ENCODE data around the gene AJM1.
"Not testable (repeated sequence)": the region's sequence is repeated elsewhere in the genome, so short reads cannot be mapped to it uniquely, and the experiment has no call there.

AJM1 gene

GRCh38 chr9:136867480-136867879, 25.2 kb downstream of the AJM1 start:
- DNase-seq (ENCODE audit: low read depth in 3 of 3, low spot score in 1 of 3): no peak

GRCh38 chr9:136867917-136868316, 25.6 kb downstream of the AJM1 start:
- no peak for DNase-seq (ENCODE audit: low read depth in 3 of 3, low spot score in 1 of 3)

GRCh38 chr9:136868644-136869043, 26.4 kb downstream of the AJM1 start:
- no peak for DNase-seq (ENCODE audit: low read depth in 3 of 3, low spot score in 1 of 3)

GRCh38 chr9:136869611-136870010, 27.3 kb downstream of the AJM1 start:
- not testable (repeated sequence) for DNase-seq (ENCODE audit: low read depth in 3 of 3, low spot score in 1 of 3)

- no peak for DNase-seq (ENCODE audit: low read depth in 3 of 3, low spot score in 1 of 3)
Measured at GRCh38 chr9:136875155-136875554, 32.9 kb downstream of the AJM1 start.

- no peak for DNase-seq (ENCODE audit: low read depth in 3 of 3, low spot score in 1 of 3)
Measured at GRCh38 chr9:136876476-136876875, 34.2 kb downstream of the AJM1 start.

GRCh38 chr9:136880651-136881050, 38.4 kb downstream of the AJM1 start:
- no peak for DNase-seq (ENCODE audit: low read depth in 3 of 3, low spot score in 1 of 3)

- peak in 1 of 3 donors; percentile 41 for DNase-seq (ENCODE audit: low read depth in 3 of 3, low spot score in 1 of 3)
Measured at GRCh38 chr9:136881691-136882108, 39.4 kb downstream of the AJM1 start.

- peak; percentile 80 to 88 (median 86) for DNase-seq (ENCODE audit: low read depth in 3 of 3, low spot score in 1 of 3)
Measured at GRCh38 chr9:136882109-136882946, 40.0 kb downstream of the AJM1 start.

- DNase-seq (ENCODE audit: low read depth in 3 of 3, low spot score in 1 of 3): not testable (repeated sequence)
Measured at GRCh38 chr9:136882947-136883283, 40.6 kb downstream of the AJM1 start.

- DNase-seq (ENCODE audit: low read depth in 3 of 3, low spot score in 1 of 3): not testable (repeated sequence)
Measured at GRCh38 chr9:136883670-136884069, 41.4 kb downstream of the AJM1 start.

GRCh38 chr9:136885950-136886578, 43.8 kb downstream of the AJM1 start, which contains the start of gene TRAF2:
TRAF2 (plus strand) TSS chr9:136886516; CDS start chr9:136898741, 12,225 bp downstream.
- peak; percentile 94 to 97 (median 95) for DNase-seq (ENCODE audit: low read depth in 3 of 3, low spot score in 1 of 3)

- peak in 1 of 3 donors; percentile 36 for DNase-seq (ENCODE audit: low read depth in 3 of 3, low spot score in 1 of 3)
Measured at GRCh38 chr9:136886610-136887597, 44.6 kb downstream of the AJM1 start.

GRCh38 chr9:136888454-136888853, 46.2 kb downstream of the AJM1 start:
- no peak for DNase-seq (ENCODE audit: low read depth in 3 of 3, low spot score in 1 of 3)

- DNase-seq (ENCODE audit: low read depth in 3 of 3, low spot score in 1 of 3): no peak
Measured at GRCh38 chr9:136889858-136890257, 47.6 kb downstream of the AJM1 start.

GRCh38 chr9:136890661-136891060, 48.4 kb downstream of the AJM1 start:
- no peak for DNase-seq (ENCODE audit: low read depth in 3 of 3, low spot score in 1 of 3)

Measured in stimulated activated CD4-positive, alpha-beta T cell treated with anti-CD3 and anti-CD28 coated beads, TNF-alpha, amount 100 ng/mL, for 1 hour (primary cell).